A549 treated with AZD2906 at 1 μM for 4 hours (cell line): ENCODE results near the gene LPP. TPM values are rescaled to one million over a fixed set of nuclear protein-coding genes. Genes with fewer than 3 reads are reported as not detected.

Experiments
- total RNA-seq: library from RNA; stranded (reverse); fragments of 200-300 nt; extraction: Qiagen RNA extraction; gene quantifications from 5 replicates; pipeline ENCODE4 v1.2.3, GENCODE V29; 2022

LPP gene
- total RNA-seq, result 7.0 to 9.6 TPM (median 9.3 TPM) in 5 replicates

DNA sequence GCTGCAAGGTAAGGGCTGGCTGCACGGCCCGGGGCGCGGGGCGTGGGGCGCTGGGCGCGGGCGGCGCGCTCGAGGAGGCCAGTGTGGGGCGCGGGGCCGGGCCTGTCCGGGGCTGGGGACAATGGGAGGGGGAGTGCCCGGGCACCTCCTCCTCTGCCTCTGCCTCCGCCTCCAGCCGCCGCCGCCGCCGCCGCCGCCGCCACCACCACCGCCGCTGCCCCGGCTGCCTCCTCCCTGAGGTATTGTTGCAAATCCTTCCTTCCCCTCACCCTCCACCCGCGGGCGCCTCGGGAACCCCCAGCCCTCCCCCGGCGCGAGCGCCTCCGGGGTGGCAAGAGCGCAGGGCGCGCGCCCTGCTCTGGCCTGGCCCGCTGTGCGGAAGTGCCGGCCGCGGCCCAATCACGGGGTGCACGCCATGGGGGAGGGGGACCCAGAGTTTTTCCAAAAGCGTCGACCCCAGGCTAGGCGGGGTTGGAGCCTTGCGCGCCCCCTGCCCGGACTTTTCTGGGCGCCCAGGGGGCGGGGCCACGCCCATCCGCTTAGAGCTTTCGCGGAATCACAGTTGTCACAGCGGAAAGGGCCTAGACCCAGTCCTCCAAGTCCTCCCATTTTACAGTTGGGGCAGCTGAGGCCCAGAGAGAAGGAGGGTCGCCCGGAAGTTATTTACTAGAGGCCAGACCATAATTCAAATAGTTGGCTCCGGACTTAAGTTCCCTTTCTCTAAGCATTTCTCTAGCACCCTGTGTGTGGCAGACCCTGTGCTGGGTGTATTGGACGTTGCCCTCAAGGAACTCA, at the start of gene LPP:
Gene LPP (plus strand): TSS at position 144 of the 795 bp plus-strand sequence. CDS start 251,964 bp downstream, outside the sequence.

